Mesenchymal stem cell (in vitro differentiated cells and primary cell): ENCODE measurements around the gene RASD1.

Source experiments
- DNase-seq: peaks from one replicate; pipeline ENCODE4 v3.0.0-alpha.2; 2013
- H2AFZ ChIP-seq: one replicate; pipeline ENCODE4 v1.6.1; 2013; ENCODE audit warnings: low read depth, mild to moderate bottlenecking, control low read depth, inconsistent platforms, low read length, moderate library complexity
- H2AK5ac ChIP-seq: 2 replicates; pipeline ENCODE4 v1.6.1; 2013; ENCODE audit warnings: low read length, moderate library complexity, mild to moderate bottlenecking, inconsistent platforms; ENCODE audit not compliant: severe bottlenecking
- H2BK120ac ChIP-seq: one replicate; pipeline ENCODE4 v1.6.1; 2013; ENCODE audit warnings: low read depth, mild to moderate bottlenecking, inconsistent platforms, low read length, moderate library complexity
- H2BK12ac ChIP-seq, 2 experiments: one replicate each; pipeline ENCODE4 v1.6.1; 2013; ENCODE audit warnings: inconsistent platforms in 2 of 2, low read length in 2 of 2, mild to moderate bottlenecking in 2 of 2, moderate library complexity in 2 of 2, control low read depth in 1 of 2
- H2BK15ac ChIP-seq: one replicate; pipeline ENCODE4 v1.6.1; 2013; ENCODE audit warnings: mild to moderate bottlenecking, low read depth, inconsistent platforms; ENCODE audit not compliant: poor library complexity, severe bottlenecking
- H2BK5ac ChIP-seq: 2 replicates; pipeline ENCODE4 v1.6.1; 2013; ENCODE audit warnings: low read depth, mild to moderate bottlenecking, low read length, control low read depth, inconsistent platforms; ENCODE audit not compliant: poor library complexity, severe bottlenecking
- H3K14ac ChIP-seq, 2 experiments: one replicate each; pipeline ENCODE4 v1.6.1; 2013; ENCODE audit warnings: inconsistent platforms in 2 of 2, low read length in 2 of 2, control low read depth in 1 of 2, mild to moderate bottlenecking in 1 of 2, moderate library complexity in 1 of 2
- H3K18ac ChIP-seq, 2 experiments: one replicate each; pipeline ENCODE4 v1.6.1; 2013; ENCODE audit warnings: inconsistent platforms in 2 of 2, low read length in 2 of 2, control low read depth in 1 of 2, low read depth in 1 of 2, mild to moderate bottlenecking in 1 of 2
- H3K23ac ChIP-seq, 2 experiments: one replicate each; pipeline ENCODE4 v1.6.1; 2013; ENCODE audit warnings: inconsistent platforms in 2 of 2, low read length in 2 of 2, mild to moderate bottlenecking in 2 of 2, moderate library complexity in 2 of 2, control low read depth in 1 of 2
- H3K27ac ChIP-seq: 2 replicates; pipeline ENCODE4 v1.5.1; 2013; ENCODE audit warnings: mild to moderate bottlenecking, moderate library complexity, low read length, control low read depth, inconsistent platforms; ENCODE audit not compliant: poor library complexity, severe bottlenecking
- H3K27me3 ChIP-seq, 2 experiments: 2 replicates each; pipeline versions ENCODE4 v1.6.1 to v1.7.0; 2013; ENCODE audit warnings: low read length in 2 of 2, mild to moderate bottlenecking in 2 of 2, moderate library complexity in 2 of 2, control low read depth in 1 of 2, inconsistent platforms in 1 of 2; ENCODE audit not compliant: control insufficient read depth in 1 of 2, insufficient read depth in 1 of 2
- H3K36me3 ChIP-seq, 2 experiments: 2 replicates each; pipeline versions ENCODE4 v1.6.1 to v1.7.0; 2013; ENCODE audit warnings: low read length in 2 of 2, control low read depth in 1 of 2, inconsistent platforms in 1 of 2, low read depth in 1 of 2, mild to moderate bottlenecking in 1 of 2; ENCODE audit not compliant: insufficient read depth in 2 of 2, control insufficient read depth in 1 of 2
- H3K4ac ChIP-seq, 2 experiments: one replicate each; pipeline ENCODE4 v1.6.1; 2013; ENCODE audit warnings: inconsistent platforms in 2 of 2, low read length in 2 of 2, mild to moderate bottlenecking in 2 of 2, moderate library complexity in 2 of 2, control low read depth in 1 of 2, low read depth in 1 of 2
- H3K4me1 ChIP-seq: 2 replicates; pipeline ENCODE4 v1.6.1; 2013; ENCODE audit warnings: low read depth, low read length, control low read depth; ENCODE audit not compliant: control insufficient read depth, insufficient read depth
- H3K4me2 ChIP-seq: 2 replicates; pipeline ENCODE4 v1.6.1; 2013; ENCODE audit warnings: low read length, mild to moderate bottlenecking, inconsistent platforms; ENCODE audit not compliant: poor library complexity, severe bottlenecking
- H3K4me3 ChIP-seq, 2 experiments: 2 replicates each; pipeline versions ENCODE4 v1.5.1 to v1.7.0; 2013; ENCODE audit warnings: low read length in 2 of 2, mild to moderate bottlenecking in 2 of 2, control low read depth in 1 of 2, low read depth in 1 of 2; ENCODE audit not compliant: insufficient read depth in 1 of 2
- H3K79me1 ChIP-seq: replicated peaks from 2 replicates; pipeline ENCODE4 v1.6.1; 2013; ENCODE audit warnings: mild to moderate bottlenecking, control low read depth, low read length, inconsistent platforms; ENCODE audit not compliant: poor library complexity, severe bottlenecking
- H3K9ac ChIP-seq: 2 replicates; pipeline ENCODE4 v1.7.0; 2013; ENCODE audit warnings: mild to moderate bottlenecking, low read length, moderate library complexity
- H3K9me3 ChIP-seq: 2 replicates; pipeline ENCODE4 v1.7.0; 2013; ENCODE audit warnings: mild to moderate bottlenecking, low read length; ENCODE audit not compliant: control insufficient read depth
- H4K8ac ChIP-seq: one replicate; pipeline ENCODE4 v1.6.1; 2013; ENCODE audit warnings: inconsistent platforms, mild to moderate bottlenecking, low read length, moderate library complexity
- H4K91ac ChIP-seq: one replicate; pipeline ENCODE4 v1.6.1; 2013; ENCODE audit warnings: mild to moderate bottlenecking, low read length, inconsistent platforms
- WGBS: methylation state at CpG from one replicate; pipeline ENCODE4 v1.1.7; 2013; ENCODE audit warnings: mixed read lengths; 5-methylcytosine and 5-hydroxymethylcytosine counted together

Gene RASD1

GRCh38 chr17:17539591-17539990, 43.4 kb upstream of the RASD1 start:
- Histone ChIP-seq H4K8ac (no peak overlapping the region), H3K36me3 (peaks cover 0 to 3% of the 10 kb centered on the region in 2 experiments), H3K4me2 (no peak overlapping the region), H2AK5ac (no peak overlapping the region), H2AFZ (no peak overlapping the region), H4K91ac (no peak overlapping the region), H3K14ac (no peak overlapping the region), H2BK120ac (no peak overlapping the region), H3K9me3 (no peaks in the 10 kb centered on the region), H3K27me3 (no peaks in the 10 kb centered on the region), H2BK15ac (no peak overlapping the region), H3K23ac (no peak overlapping the region), H3K4me3 (no peak overlapping the region), H2BK5ac (no peak overlapping the region), H3K18ac (no peak overlapping the region), H2BK12ac (no peak overlapping the region), H3K27ac (no peak overlapping the region), H3K4ac (no peak overlapping the region), H3K4me1 (peaks cover 8% of the 10 kb centered on the region), H3K79me1 (no peaks in the 10 kb centered on the region), H3K9ac (no peak overlapping the region)
- DNase-seq = no peak
- WGBS = 92% methylated on average over 10 of the region's 10 CpGs

- Histone ChIP-seq H2BK120ac (no peak overlapping the region), H3K36me3 (peaks cover 0 to 3% of the 10 kb centered on the region in 2 experiments), H3K27me3 (no peaks in the 10 kb centered on the region), H3K23ac (no peak overlapping the region), H3K4me1 (peaks cover 8% of the 10 kb centered on the region), H2BK5ac (no peak overlapping the region), H3K79me1 (no peaks in the 10 kb centered on the region), H3K14ac (no peak overlapping the region), H3K4ac (no peak overlapping the region), H3K27ac (no peak overlapping the region), H3K4me3 (no peak overlapping the region), H2BK15ac (no peak overlapping the region), H3K4me2 (no peak overlapping the region), H3K9me3 (no peaks in the 10 kb centered on the region), H4K91ac (no peak overlapping the region), H2BK12ac (no peak overlapping the region), H4K8ac (no peak overlapping the region), H2AFZ (no peak overlapping the region), H2AK5ac (no peak overlapping the region), H3K18ac (no peak overlapping the region), H3K9ac (no peak overlapping the region)
- 92% methylated on average over 9 of the region's 10 CpGs for whole genome bisulfite sequencing
- DNase-seq = no peak
Measured at GRCh38 chr17:17538417-17539391, 42.5 kb upstream of the RASD1 start.

- H2AFZ ChIP-seq = no peak overlapping the region
- peaks cover 0 to 3% of the 10 kb centered on the region in 2 experiments for H3K36me3 ChIP-seq
- no peak overlapping the region for H3K4me2 ChIP-seq
- H4K8ac ChIP-seq = no peak overlapping the region
- H3K4me1 ChIP-seq = peaks cover 8% of the 10 kb centered on the region
- H2BK12ac ChIP-seq = no peak overlapping the region
- no peaks in the 10 kb centered on the region for H3K27me3 ChIP-seq
- peak; percentile 4 for DNase-seq
- H3K18ac ChIP-seq = no peak overlapping the region
- peak overlapping the region in 1 of 2 experiments; percentile 56 for H3K14ac ChIP-seq
- H2BK120ac ChIP-seq = no peak overlapping the region
- no peak overlapping the region for H3K27ac ChIP-seq
- H3K9me3 ChIP-seq = no peaks in the 10 kb centered on the region
- no peak overlapping the region for H2AK5ac ChIP-seq
- no peak overlapping the region for H2BK15ac ChIP-seq
- H3K4ac ChIP-seq = no peak overlapping the region
- no peak overlapping the region for H3K9ac ChIP-seq
- no peaks in the 10 kb centered on the region for H3K79me1 ChIP-seq
- no peak overlapping the region for H3K23ac ChIP-seq
- 85% methylated on average over 15 of the region's 15 CpGs for WGBS
- no peak overlapping the region for H2BK5ac ChIP-seq
- no peak overlapping the region for H4K91ac ChIP-seq
- no peak overlapping the region for H3K4me3 ChIP-seq
Measured at GRCh38 chr17:17537311-17538099, 41.3 kb upstream of the RASD1 start.

- peaks cover 0 to 3% of the 10 kb centered on the region in 2 experiments for H3K36me3 ChIP-seq
- no peak overlapping the region for H3K4ac ChIP-seq
- no peaks in the 10 kb centered on the region for H3K79me1 ChIP-seq
- H3K9ac ChIP-seq = no peak overlapping the region
- H4K91ac ChIP-seq = no peak overlapping the region
- peak overlapping the region in 1 of 2 experiments; percentile 19 for H3K14ac ChIP-seq
- no peak overlapping the region for H3K4me2 ChIP-seq
- no peak overlapping the region for H2BK5ac ChIP-seq
- no peak overlapping the region for H3K27ac ChIP-seq
- no peak overlapping the region for H3K23ac ChIP-seq
- H2AFZ ChIP-seq = no peak overlapping the region
- H2BK15ac ChIP-seq = no peak overlapping the region
- no peak for DNase-seq
- H3K18ac ChIP-seq = no peak overlapping the region
- no peak overlapping the region for H2AK5ac ChIP-seq
- 90% methylated on average over 15 of the region's 15 CpGs for WGBS
- no peaks in the 10 kb centered on the region for H3K27me3 ChIP-seq
- H3K4me1 ChIP-seq = peaks cover 8% of the 10 kb centered on the region
- no peak overlapping the region for H4K8ac ChIP-seq
- H3K9me3 ChIP-seq = no peaks in the 10 kb centered on the region
- H3K4me3 ChIP-seq = no peak overlapping the region
- no peak overlapping the region for H2BK120ac ChIP-seq
- no peak overlapping the region for H2BK12ac ChIP-seq
Measured at GRCh38 chr17:17536702-17537101, 40.5 kb upstream of the RASD1 start.
